Adipocyte (in vitro differentiated cells): Measurements from ENCODE around the gene KIRREL1.
A peak's percentile ranks its signal among the peaks of the same experiment; 100 is the strongest.

Source experiments
- DNase-seq: peaks from one replicate; pipeline ENCODE4 v3.0.0-alpha.2; 2015; ENCODE audit warnings: low read depth
- H3K27me3 ChIP-seq: replicated peaks from 2 replicates; pipeline ENCODE4 v1.7.0; 2013; ENCODE audit warnings: mild to moderate bottlenecking, low read length, moderate library complexity; ENCODE audit not compliant: control insufficient read depth, insufficient read depth
- H3K36me3 ChIP-seq: 2 replicates; pipeline ENCODE4 v1.7.0; 2013; ENCODE audit warnings: low read length, mild to moderate bottlenecking, moderate library complexity; ENCODE audit not compliant: control insufficient read depth, insufficient read depth, severe bottlenecking
- H3K4me1 ChIP-seq: 2 replicates; pipeline ENCODE4 v1.7.0; 2013; ENCODE audit warnings: mild to moderate bottlenecking, low read length, moderate library complexity; ENCODE audit not compliant: control insufficient read depth, insufficient read depth
- H3K4me3 ChIP-seq: 2 replicates; pipeline ENCODE4 v1.7.0; 2013; ENCODE audit warnings: mild to moderate bottlenecking, low read length, moderate library complexity
- H3K9ac ChIP-seq: 2 replicates; pipeline ENCODE4 v1.7.0; 2013; ENCODE audit warnings: mild to moderate bottlenecking, low read length, moderate library complexity
- H3K9me3 ChIP-seq: 2 replicates; pipeline ENCODE4 v1.7.0; 2013; ENCODE audit warnings: mild to moderate bottlenecking, low read length, moderate library complexity; ENCODE audit not compliant: control insufficient read depth

The KIRREL1 gene

GRCh38 chr1:158055854-158056253 is 62.4 kb downstream of the KIRREL1 start:
- no peak for DNase-seq
- Histone ChIP-seq H3K9ac (no peak overlapping the region), H3K27me3 (no peaks in the 10 kb centered on the region), H3K4me1 (peaks cover 22% of the 10 kb centered on the region), H3K4me3 (no peak overlapping the region), H3K36me3 (peaks cover 52% of the 10 kb centered on the region), H3K9me3 (no peaks in the 10 kb centered on the region)

DNA sequence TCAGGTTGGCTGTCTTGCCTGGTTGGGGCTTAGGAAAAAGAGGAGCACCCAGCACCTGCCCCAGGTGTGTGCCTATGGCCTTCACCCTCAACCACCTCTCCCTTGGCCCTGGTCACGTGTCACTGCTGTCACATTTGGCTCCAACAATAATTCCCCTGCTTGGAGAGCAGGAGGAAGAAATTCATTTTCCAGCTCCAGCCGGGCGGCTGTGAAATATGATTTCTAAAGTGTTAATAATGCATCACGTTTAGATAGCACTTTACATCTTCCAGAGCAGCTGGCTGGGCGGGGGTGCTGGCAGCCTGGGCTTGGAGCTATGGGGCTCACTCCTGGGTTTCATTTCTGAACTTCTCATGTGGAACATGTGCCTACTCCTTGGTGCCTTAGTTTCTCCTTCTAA is 63.1 kb downstream of the KIRREL1 start:
- peaks cover 22% of the 10 kb centered on the region for H3K4me1 ChIP-seq
- no peak for DNase-seq
- no peak overlapping the region for H3K4me3 ChIP-seq
- H3K9me3 ChIP-seq = no peaks in the 10 kb centered on the region
- no peak overlapping the region for H3K9ac ChIP-seq
- peaks cover 46% of the 10 kb centered on the region for H3K36me3 ChIP-seq
- no peaks in the 10 kb centered on the region for H3K27me3 ChIP-seq

GRCh38 chr1:158058237-158058985 is 65.0 kb downstream of the KIRREL1 start:
- no peak for DNase-seq
- Histone ChIP-seq H3K36me3 (peaks cover 46% of the 10 kb centered on the region), H3K9ac (no peak overlapping the region), H3K4me3 (no peak overlapping the region), H3K27me3 (no peaks in the 10 kb centered on the region), H3K4me1 (peaks cover 17% of the 10 kb centered on the region), H3K9me3 (no peaks in the 10 kb centered on the region)

- Histone ChIP-seq H3K36me3 (peaks cover 48% of the 10 kb centered on the region), H3K9me3 (no peaks in the 10 kb centered on the region), H3K27me3 (no peaks in the 10 kb centered on the region), H3K4me3 (no peak overlapping the region), H3K9ac (no peak overlapping the region), H3K4me1 (peaks cover 13% of the 10 kb centered on the region)
- DNase-seq = no peak
These were observed 66.5 kb downstream of the KIRREL1 start for GRCh38 chr1:158059984-158060383.

DNA sequence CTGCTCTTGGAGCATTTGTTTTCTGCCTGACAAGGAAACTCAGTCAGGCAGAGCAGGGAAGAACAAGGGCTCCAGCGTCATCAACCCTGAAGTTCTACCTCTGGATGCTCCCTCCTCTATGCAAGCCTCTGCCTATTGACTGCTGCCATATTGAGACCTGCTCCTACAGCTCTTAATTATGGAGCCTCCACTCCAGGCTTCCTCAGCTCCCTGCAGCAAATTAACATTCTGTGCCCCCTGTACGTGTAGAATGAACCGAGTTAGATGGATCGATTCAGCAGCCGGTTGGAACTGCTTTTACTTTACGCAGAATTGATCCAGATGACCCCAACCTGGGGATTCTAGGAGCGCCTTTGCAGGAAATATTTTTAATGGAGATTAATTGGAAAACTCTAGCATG is 68.7 kb downstream of the KIRREL1 start:
- H3K9ac ChIP-seq = no peak overlapping the region
- no peaks in the 10 kb centered on the region for H3K27me3 ChIP-seq
- H3K4me3 ChIP-seq = no peak overlapping the region
- no peaks in the 10 kb centered on the region for H3K9me3 ChIP-seq
- H3K4me1 ChIP-seq = peaks cover 19% of the 10 kb centered on the region
- peaks cover 43% of the 10 kb centered on the region for H3K36me3 ChIP-seq
- DNase-seq = no peak

- H3K36me3 ChIP-seq = peaks cover 25% of the 10 kb centered on the region
- H3K4me1 ChIP-seq = peaks cover 28% of the 10 kb centered on the region
- DNase-seq = peak; percentile 48
- H3K9ac ChIP-seq = peak overlapping the region; percentile 33
- H3K4me3 ChIP-seq = no peak overlapping the region
- no peaks in the 10 kb centered on the region for H3K9me3 ChIP-seq
- H3K27me3 ChIP-seq = no peaks in the 10 kb centered on the region
These were observed 74.2 kb downstream of the KIRREL1 start for GRCh38 chr1:158067662-158068061.

- Histone ChIP-seq H3K4me1 (peaks cover 28% of the 10 kb centered on the region), H3K4me3 (no peak overlapping the region)
These were observed 75.5 kb downstream of the KIRREL1 start for GRCh38 chr1:158068918-158069317.

GRCh38 chr1:158071138-158071537 is 77.7 kb downstream of the KIRREL1 start:
- no peaks in the 10 kb centered on the region for H3K9me3 ChIP-seq
- no peak for DNase-seq
- H3K4me3 ChIP-seq = no peak overlapping the region
- H3K4me1 ChIP-seq = peaks cover 33% of the 10 kb centered on the region
- H3K27me3 ChIP-seq = no peaks in the 10 kb centered on the region
- H3K9ac ChIP-seq = no peak overlapping the region
- H3K36me3 ChIP-seq = peaks cover 31% of the 10 kb centered on the region

More at GRCh38 chr1:158068918-158069317, 75.5 kb downstream of the KIRREL1 start:
- DNase-seq = no peak
- Histone ChIP-seq H3K9ac (no peak overlapping the region), H3K36me3 (peaks cover 30% of the 10 kb centered on the region), H3K9me3 (no peaks in the 10 kb centered on the region), H3K27me3 (no peaks in the 10 kb centered on the region)

GRCh38 chr1:158075078-158075477 is 81.6 kb downstream of the KIRREL1 start:
- no peak for DNase-seq
- Histone ChIP-seq H3K36me3 (peaks cover 59% of the 10 kb centered on the region), H3K9ac (no peak overlapping the region), H3K9me3 (no peaks in the 10 kb centered on the region), H3K4me3 (no peak overlapping the region), H3K27me3 (no peaks in the 10 kb centered on the region), H3K4me1 (peaks cover 8% of the 10 kb centered on the region)

DNA sequence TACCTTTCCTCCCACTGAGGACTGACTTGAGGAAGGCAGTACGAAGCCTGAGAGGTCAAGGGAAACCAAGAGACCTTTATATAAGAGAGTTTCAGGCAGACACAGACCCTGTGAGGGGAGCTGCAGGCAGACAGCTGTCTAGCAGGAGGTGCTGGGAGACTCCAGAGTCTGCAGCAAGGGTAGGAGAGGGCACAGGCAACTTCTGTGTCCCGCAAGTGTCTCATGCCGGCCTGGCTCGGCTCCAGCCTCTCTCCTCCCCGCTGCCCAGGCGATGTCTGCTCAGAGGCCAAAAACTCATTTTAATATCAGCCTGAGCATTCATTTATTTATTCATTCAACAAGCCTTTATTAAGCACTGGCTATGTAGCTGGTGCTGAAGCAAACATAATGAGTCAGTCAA is 83.0 kb downstream of the KIRREL1 start:
- no peak for DNase-seq
- Histone ChIP-seq H3K27me3 (no peaks in the 10 kb centered on the region), H3K36me3 (peaks cover 73% of the 10 kb centered on the region)

DNA sequence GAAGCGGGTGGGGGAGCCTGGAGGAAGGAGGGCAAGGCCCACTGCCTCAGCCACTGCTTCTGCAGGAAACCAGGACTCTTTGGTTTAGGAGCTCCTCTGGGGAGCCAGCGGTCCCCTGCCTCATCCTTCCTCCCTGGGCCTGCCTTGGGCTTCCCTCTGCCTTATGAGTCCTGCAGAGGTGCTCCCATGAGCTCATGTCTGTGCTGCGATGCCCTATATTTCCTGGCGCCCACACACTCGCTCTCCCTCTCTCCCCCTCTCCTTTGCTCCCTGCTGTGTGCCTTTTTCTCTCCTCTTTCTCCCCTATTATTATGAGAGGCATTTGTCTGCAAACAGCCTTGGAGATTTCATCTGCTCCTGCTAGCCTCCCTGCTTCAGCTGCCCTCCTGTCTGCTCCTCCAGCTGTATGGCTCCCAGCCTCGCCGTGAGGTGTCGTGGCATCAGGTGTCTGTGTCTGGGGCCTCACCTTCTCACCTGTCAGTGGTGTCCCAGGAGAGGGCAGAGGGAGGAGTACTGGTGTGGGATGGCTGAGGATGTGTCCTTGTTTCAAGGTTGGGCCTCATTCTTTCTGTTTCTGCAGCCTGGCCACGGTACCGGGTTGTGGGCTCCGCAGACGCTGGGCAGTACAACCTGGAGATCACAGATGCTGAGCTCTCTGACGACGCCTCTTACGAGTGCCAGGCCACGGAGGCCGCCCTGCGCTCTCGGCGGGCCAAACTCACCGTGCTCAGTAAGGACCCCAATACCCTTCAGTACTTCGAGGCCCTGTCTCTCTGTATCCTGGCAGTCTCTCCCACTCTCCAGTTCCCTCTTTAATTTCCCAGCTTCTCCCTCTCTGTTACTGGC is 84.2 kb downstream of the KIRREL1 start:
- DNase-seq = no peak
- H3K9ac ChIP-seq = no peak overlapping the region
- no peaks in the 10 kb centered on the region for H3K27me3 ChIP-seq
- H3K4me3 ChIP-seq = no peak overlapping the region
- peaks cover 8% of the 10 kb centered on the region for H3K4me1 ChIP-seq
- no peaks in the 10 kb centered on the region for H3K9me3 ChIP-seq
- H3K36me3 ChIP-seq = peaks cover 85% of the 10 kb centered on the region

More for the DNA sequence above, 83.0 kb downstream of the KIRREL1 start:
- Histone ChIP-seq H3K9me3 (no peaks in the 10 kb centered on the region), H3K4me3 (no peak overlapping the region), H3K4me1 (peaks cover 8% of the 10 kb centered on the region), H3K9ac (no peak overlapping the region)
